ENCODE data around the gene HECW1.

The HECW1 gene

DNA sequence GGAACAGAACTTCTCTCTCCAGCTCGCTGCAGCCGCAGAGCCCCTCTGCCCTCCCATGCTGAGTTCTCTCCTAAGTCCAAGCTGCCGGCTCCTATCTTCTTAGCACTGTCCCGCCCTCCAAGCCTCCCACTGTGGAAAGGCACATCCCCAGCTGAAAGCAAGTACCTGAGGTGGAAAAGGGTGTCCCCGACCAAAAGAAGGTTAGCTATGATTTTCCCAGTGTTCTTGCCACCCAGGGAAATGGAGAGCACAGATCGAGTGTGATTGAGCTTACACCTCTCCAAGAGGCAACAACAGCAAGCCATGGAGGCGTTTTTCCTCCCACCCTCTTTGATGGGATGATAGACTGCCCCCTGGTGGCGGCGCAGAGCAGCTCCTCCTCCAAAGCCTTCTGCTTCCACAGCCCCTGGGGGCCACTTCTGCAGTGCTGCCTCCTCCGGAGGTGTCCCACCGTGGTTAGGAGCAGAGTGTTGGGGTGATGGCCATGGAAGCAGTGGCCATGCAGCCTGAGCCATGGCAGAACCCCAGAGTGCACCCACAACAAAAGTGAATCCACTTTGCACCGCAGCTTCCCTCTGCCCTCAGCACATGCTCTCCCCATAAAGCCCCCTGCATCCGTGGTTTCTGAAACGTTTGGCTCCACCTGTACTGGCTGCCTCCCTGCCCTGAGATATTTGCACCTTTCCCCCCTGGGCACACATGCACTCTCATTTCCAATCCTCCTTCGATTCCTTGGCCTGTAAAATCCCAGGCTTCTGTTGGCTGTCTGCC lies 327.4 kb downstream of the HECW1 start:
- DNase-seq (ENCODE audit: low spot score) = peak; percentile 3

DNA sequence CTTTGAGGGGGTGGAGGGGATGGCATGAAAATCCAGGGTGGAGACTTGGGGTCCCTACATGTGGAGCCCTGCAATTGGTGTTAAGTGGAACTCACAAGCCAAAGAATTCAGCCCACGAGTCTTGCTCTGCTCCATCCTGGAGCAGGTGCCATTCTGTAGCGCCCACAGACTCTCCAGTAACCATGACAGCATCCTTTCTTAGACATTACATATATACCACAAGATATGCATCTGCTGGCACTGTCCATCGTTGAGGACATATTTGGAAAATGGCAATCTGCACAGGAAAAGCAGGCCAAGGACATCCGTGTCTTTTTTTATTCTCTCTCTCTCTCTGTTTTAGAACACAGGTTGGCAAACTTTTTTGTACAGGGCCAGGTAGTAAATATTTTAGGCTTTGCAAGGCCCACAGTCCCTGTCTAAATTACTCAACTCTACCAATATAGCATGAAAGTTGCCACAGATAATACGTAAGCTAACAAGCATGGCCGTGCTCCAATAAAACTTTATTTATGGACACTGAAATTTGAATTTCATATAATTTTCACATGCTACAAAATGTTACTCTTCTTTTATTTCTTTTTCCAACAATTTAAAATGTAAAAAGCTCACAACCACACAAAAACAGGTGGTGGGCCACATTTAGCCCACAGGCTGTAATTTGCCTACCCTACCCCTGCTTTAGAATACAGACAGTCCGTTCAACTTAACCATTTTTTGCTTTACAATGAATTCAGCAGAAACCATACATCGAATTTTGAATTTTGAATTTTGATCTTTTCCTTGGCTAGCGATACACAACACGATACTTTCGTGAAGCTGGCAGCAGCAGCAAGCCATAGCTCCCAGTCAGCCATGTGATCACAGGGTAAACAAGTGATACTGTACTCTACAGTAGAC lies 329.0 kb downstream of the HECW1 start:
- DNase-seq (ENCODE audit: low spot score) = no peak

DNA sequence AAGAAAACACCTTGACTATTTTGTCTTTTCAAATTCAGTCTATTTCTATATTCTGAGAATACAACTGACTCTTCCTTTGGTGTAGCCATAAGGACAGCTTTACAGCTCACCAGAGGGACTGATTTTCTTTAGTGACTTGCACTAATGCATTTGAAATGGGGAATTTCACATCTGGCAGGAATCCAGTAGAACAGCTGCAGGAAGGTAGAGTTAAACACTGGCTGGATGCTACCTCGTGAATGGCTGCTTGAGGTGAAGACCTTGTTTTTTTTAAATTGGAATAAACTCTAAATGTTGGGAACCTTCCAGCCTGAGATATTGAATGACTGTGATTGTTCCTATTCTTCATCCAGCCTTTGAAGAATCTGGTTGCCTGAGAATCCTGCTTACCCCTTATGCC lies 330.9 kb downstream of the HECW1 start:
- no peak for DNase-seq (ENCODE audit: low spot score)

DNA sequence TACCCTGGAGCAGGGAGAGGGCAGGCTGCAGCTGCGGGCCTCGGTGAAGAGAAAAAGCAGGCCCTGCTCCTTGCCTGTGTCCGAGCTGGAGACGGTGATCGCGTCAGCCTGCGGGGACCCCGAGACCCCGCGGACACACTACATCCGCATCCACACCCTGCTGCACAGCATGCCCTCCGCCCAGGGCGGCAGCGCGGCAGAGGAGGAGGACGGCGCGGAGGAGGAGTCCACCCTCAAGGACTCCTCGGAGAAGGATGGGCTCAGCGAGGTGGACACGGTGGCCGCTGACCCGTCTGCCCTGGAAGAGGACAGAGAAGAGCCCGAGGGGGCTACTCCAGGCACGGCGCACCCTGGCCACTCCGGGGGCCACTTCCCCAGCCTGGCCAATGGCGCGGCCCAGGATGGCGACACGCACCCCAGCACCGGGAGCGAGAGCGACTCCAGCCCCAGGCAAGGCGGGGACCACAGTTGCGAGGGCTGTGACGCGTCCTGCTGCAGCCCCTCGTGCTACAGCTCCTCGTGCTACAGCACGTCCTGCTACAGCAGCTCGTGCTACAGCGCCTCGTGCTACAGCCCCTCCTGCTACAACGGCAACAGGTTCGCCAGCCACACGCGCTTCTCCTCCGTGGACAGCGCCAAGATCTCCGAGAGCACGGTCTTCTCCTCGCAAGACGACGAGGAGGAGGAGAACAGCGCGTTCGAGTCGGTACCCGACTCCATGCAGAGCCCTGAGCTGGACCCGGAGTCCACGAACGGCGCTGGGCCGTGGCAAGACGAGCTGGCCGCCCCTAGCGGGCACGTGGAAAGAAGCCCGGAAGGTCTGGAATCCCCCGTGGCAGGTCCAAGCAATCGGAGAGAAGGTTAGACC lies 332.5 kb downstream of the HECW1 start:
- no peak for DNase-seq (ENCODE audit: low spot score)

DNA sequence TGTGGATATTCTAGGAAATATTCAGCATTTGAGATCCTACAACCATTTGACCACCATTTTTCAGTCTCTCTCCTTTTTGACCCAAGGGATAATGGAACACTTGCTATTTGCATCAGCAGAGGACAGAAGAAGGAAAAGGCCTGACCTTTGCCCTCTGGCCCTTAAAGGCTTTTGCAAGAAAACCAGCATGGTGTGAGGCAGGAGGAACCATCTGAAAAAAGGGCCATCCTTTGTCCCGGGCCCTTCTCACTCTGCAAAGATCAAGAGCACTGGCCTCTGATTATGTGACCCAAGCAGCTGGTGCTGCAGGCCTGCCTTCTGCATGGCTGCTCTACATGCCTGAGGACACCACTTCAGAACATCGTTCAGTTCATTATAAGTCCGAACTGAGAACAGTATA lies 337.1 kb downstream of the HECW1 start:
- no peak for DNase-seq (ENCODE audit: low spot score)

DNA sequence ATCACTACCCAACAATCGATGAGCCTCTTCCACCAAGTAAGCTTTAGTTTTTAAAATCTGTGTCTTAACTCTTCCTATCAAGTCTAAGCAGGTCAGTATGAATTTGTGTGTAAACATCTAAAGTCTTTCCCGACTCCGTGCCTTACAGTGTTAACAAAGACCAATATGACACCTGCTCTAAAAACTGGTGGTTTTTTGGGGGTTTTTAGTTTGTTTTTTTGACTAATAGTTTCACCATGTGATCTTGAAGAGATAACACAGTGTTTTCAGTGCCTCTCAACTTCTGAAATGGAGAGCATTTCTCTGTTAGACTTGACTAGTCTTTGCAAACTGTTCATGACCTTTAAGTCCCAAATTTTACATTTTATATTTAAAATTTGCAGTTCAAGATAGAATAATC lies 338.4 kb downstream of the HECW1 start:
- no peak for DNase-seq (ENCODE audit: low spot score)

DNA sequence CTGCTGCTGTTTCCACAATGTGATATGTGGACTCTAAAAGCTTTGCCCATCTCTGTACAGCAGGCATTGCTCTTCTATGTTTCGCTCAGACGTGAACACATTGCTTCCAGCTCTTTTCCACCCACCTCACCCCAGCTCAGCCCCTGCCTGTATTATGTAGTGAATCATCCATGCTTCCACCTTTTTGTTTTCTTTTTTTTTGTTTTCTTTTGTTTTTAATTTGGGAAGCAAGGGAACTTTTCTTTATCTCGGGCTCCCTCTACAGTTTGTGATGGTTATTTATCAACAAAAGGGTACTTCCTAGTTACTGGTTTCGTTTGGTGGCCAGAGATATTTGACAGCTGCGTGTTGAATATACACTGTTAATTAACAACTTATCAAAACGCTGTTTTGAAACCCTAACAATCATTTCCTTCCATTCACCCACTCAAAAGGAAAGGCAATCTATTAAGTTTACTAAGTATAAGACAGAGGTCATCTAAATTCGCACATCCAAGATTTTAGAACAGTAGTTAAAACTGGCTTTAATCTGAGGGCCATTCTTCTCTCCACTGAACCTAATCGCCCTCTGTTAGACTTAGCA lies 342.6 kb downstream of the HECW1 start:
- peak; percentile 7 for DNase-seq (ENCODE audit: low spot score)

DNA sequence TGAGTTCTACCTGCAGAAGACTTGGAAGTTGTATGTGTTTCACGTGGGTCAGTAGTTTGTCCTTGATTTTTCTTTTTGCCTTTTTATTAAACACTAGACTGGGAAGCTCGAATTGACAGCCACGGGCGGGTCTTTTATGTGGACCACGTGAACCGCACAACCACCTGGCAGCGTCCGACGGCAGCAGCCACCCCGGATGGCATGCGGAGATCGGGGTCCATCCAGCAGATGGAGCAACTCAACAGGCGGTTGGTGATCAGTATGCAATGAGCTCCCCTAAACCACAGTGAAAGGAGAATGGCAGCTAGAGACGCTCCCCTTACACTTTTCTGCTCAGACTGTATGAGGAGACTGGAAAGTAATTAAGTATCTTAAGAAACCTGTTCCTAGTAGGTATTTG lies 343.8 kb downstream of the HECW1 start:
- DNase-seq (ENCODE audit: low spot score) = peak; percentile 3

DNA sequence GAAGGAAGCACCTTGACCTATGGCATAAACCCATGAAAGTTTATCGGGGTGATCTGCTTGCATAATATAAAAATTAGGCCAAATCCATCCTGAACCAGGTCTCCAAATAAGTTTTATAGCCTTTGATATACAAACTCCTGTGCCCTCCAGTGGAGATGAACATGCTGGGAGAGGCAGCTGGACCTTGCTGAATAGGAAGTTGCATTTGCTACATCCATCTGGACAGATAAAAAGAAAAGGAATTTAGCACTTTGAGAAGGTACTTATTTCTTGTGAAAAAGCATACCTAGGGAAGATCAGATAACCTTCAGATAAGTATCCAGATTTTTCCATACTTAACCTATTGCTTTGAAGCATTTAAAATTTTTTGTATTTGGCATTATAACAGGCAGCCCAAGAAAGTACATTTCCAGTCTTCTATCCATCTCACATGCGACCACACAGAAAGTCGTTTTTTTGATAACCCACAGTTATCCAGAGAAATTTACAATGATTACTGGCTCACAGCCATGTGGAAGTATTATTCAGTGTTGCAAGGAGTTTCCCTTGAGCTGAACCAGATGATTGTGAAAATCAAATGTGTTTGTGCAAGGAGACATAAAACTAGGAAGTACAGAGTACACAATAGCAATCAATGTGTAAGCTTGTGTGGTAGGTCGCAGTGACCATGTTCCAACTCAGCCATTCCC lies 346.0 kb downstream of the HECW1 start:
- no peak for DNase-seq (ENCODE audit: low spot score)

DNA sequence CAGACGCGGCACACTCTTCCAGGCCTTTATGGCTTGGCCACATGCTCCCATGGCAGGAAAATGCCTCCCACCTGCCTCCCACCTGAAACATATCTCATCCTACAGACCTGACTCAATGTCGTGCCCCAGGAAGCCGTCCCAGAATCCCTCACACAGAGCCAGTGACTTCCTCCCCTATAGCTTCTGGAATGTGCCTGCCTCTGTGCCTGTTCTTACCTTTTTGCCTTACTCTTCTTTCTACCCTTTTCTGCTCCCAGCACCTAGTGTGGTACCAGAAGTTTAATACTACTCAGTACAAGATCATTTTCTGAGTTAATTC lies 346.5 kb downstream of the HECW1 start:
- no peak for DNase-seq (ENCODE audit: low spot score)

DNA sequence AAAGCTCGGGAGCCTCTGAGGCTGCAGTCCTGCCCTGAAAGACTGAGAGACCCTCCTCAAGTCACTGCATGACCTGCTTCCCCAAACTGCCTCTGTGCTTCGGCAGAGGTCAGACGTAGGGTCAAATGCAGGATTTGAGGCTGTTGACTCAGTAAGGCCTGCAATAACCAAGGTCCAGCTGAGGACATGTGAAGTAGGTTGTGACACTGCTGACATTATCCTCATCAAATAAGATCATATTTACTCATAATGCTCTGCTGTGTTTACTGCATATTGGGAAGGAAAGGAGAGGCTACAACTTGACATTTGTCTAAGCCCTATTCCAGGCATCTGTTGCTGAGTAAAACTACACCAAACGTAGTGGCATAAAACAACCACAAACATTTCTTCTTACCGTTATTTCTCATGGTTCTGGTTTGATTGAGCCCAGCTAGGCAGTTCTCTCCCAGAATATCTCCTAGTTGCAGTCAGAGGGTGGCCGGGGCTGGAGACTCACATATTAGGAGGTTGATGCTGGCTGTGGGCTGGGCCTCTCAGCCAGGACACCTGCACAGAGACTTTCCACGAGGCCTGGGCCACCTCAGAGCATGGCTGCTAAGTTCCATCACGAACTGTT lies 348.4 kb downstream of the HECW1 start:
- DNase-seq (ENCODE audit: low spot score) = no peak

DNA sequence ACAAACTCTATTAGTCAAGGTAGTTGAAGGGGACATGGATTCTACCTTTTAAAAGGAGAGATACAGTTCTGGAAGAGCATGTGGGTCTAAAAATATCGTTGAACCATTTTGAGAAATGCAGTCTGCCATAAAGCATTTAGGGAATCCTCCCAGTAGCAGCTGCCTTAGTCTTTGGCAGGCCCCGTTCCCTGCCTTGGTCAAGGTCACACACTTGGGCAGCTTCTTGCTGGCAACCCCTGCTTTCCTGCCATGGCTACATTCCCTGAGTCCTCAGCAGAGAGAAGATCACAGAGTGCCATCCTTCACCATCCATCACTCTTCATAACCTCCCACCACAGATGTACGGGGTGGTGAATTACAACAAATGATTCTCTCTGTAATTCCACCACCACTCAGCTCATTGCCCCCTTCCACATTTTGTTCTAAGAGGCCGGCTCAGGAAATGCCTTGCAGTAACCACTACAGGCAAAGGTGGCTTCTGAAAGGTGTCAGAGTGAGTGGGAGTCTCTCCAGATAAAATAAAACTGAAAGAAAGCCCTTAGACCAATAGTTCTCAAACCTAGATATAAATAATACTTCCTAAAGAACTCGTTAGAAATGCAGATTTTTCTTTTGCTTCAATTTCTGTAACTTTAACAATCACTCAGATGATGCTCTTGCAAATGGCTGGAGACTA lies 349.0 kb downstream of the HECW1 start:
- no peak for DNase-seq (ENCODE audit: low spot score)

DNA sequence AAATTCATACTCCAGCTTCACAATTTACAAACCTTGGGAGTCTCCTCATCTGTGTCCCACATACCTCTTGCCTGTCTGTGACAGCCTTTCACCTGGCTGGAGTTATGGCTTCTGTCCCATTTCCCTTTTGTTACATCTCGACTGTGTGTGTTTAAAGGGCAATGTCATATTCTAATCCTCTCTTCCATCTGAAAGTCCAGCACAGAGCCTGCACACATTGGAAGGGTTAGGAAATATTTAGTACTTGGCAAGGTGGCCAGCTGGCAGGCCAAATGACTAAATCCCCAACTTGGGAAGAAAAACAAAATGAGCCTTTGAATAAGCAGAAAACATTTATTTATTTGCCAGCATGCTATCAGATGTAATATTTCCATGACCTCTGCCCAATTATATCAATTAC lies 350.4 kb downstream of the HECW1 start:
- DNase-seq (ENCODE audit: low spot score) = no peak

DNA sequence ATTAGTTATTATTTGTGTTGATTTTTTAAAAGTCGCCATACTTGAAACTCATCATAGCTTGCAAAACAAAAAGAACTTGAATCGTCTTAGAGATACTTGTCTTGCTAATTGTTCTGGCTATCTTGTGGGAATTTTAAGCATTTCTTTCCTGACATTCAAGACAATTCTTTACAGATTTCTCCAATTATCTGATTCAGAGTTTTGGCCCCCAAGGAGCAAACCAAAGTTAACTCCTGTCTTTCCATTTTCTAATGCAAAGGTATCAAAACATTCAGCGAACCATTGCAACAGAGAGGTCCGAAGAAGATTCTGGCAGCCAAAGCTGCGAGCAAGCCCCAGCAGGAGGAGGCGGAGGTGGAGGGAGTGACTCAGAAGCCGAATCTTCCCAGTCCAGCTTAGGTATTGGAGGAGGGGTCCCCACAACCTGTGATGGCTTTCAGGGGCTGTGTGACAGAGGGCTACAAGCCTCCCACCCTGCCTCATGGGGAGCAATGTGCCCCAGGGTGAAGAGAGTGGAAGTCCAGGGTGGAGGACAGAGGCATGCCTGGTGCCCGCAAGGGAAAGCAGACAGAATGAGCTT lies 351.0 kb downstream of the HECW1 start:
- no peak for DNase-seq (ENCODE audit: low spot score)

DNA sequence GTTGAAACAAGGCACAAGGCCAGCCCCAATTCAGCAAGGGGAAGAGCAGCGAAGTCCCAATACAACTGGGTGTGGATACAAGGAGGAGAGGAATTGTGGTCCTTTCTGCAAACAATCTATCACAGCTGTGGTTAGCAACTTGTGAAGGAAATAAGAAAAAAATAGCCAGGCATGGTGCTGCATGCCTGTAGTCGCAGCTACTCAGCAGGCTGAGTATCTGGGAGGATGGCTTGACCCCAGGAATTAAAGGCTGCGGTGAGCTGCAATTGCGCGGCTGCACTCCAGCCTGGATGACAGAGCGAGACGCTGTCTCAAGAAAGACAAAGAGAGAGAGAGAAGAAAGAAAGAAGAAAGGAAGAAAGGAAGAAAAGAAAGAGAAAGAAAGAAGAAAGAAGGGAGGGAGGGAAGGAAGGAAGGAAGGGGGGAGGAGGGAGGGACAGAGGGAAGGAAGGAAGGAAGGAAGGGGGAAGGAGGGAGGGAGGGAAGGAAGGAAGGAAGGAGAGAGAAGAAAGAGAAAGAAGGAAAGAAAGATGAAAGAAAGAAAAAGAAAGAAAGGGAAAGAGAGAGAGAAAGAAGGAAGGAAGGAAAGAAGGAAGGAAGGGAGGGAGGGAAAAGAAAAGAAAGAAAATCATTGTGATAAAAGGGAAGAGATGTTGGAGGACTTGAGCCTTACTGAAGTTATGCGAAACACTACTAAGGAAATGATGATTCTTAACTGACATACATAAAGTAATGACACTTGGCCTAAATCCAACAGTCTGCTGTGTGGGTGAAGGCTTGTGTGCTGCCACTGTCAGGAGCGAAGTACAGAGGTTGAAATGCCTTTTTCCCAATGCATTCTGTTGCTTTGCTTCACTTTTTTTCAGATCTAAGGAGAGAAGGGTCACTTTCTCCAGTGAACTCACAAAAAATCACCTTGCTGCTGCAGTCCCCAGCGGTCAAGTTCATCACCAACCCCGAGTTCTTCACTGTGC lies 353.4 kb downstream of the HECW1 start:
- no peak for DNase-seq (ENCODE audit: low spot score)

DNA sequence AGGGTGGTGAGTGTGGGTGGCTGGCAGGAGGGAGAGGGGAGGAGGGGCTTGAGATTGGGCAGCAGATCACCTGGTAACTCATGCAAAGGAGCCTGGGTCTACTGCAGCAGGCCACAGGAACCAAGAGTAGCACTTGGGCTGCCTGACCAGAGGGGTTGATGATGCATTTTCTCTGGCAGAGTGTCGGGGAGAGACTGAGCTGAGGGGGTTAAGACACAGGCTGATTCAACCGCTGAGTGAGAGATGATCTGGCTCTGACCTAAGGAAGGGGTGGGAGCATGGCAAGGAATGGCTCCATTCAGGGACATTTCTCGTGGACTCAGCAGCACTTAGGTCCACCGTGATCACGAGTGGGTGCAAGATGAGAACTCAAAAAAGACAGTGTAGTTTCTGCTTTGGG lies 355.0 kb downstream of the HECW1 start:
- no peak for DNase-seq (ENCODE audit: low spot score)

DNA sequence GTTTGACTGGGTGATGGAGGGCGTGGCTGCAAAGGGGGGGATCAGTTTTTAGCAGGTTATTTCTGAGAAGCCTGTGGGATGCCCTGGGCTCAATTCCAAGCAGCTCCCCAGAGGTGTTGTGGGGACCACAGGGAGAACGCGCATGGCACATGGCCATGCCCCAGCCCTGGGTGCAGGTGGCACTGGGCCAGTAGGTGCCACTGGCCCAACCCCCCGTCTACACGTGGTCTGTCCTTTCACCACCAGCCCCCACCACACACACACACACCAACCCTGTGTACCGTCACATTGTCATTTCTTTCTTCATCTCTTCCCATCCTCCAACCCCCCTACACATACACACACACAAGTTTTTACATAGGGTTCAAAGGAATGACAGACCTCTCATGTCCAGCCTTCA lies 355.4 kb downstream of the HECW1 start:
- no peak for DNase-seq (ENCODE audit: low spot score)

DNA sequence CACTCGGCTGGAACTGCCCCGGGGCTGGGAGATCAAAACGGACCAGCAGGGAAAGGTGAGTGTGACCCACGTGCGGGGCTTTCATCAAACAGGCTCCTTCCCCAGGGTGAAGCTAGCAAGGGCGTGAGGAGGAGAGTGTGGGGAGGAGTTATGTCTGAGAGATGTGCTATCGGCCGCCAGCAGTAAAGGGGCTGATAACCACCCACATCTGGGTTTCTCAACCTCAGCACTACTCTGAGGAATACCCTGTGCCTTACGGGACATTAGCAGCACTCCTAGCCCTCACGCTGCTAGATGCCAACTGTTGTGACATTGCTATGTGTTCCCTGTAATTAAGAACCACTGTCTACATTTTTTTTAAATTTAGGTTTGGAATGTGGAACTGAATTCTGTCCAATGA lies 356.6 kb downstream of the HECW1 start:
- DNase-seq (ENCODE audit: low spot score) = no peak

DNA sequence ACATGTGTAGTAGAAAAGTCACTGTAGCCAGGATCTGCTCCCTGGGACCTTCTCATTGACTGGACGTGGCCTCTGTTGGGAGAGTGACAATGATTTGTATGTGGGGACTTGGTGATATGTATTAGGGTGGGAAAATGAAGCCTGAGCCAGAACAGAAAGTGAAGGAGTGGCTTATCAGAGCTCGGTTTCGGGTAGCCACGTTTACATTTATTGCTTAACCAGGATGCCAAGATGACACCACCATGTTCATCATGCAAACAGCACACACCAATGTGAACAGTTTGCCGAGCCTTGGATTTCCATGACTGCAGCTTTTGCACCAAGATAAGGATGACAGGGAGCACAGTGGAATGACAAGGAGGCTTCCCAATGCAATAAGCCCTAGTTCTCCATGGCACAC lies 357.7 kb downstream of the HECW1 start:
- DNase-seq (ENCODE audit: low spot score) = no peak

All from putamen (tissue), 1 donor.